Measurements from ENCODE around the gene KIF1B.

The KIF1B gene

GRCh38 chr1:10209905-10210810, at the start of gene KIF1B:
Gene KIF1B, plus strand, starts transcription at chr1:10210570. Its CDS starts 21,759 bp downstream, at chr1:10232329.
- peak; percentile 91 to 95 for DNase-seq (ENCODE audit: low read depth in 2 of 2)

GRCh38 chr1:10160907-10161490, 49.4 kb upstream of the KIF1B start:
- no peak for DNase-seq (ENCODE audit: low read depth in 2 of 2)

- no peak for DNase-seq (ENCODE audit: low read depth in 2 of 2)
These were observed 48.7 kb upstream of the KIF1B start for GRCh38 chr1:10161541-10162290.

- DNase-seq (ENCODE audit: low read depth in 2 of 2) = no peak
These were observed 41.4 kb upstream of the KIF1B start for GRCh38 chr1:10168912-10169514.

- no peak for DNase-seq (ENCODE audit: low read depth in 2 of 2)
These were observed 40.2 kb upstream of the KIF1B start for GRCh38 chr1:10170239-10170574.

- DNase-seq (ENCODE audit: low read depth in 2 of 2) = no peak
These were observed 39.1 kb upstream of the KIF1B start for GRCh38 chr1:10171105-10171767.

- DNase-seq (ENCODE audit: low read depth in 2 of 2) = no peak
These were observed 38.2 kb upstream of the KIF1B start for GRCh38 chr1:10171995-10172669.

- DNase-seq (ENCODE audit: low read depth in 2 of 2) = no peak
These were observed 36.8 kb upstream of the KIF1B start for GRCh38 chr1:10173582-10173981.

GRCh38 chr1:10177876-10178275, 32.5 kb upstream of the KIF1B start:
- no peak for DNase-seq (ENCODE audit: low read depth in 2 of 2)

GRCh38 chr1:10178597-10179405, 31.6 kb upstream of the KIF1B start:
- DNase-seq (ENCODE audit: low read depth in 2 of 2) = no peak

GRCh38 chr1:10179406-10180091, 30.8 kb upstream of the KIF1B start:
- no peak for DNase-seq (ENCODE audit: low read depth in 2 of 2)

- DNase-seq (ENCODE audit: low read depth in 2 of 2) = no peak
These were observed 29.2 kb upstream of the KIF1B start for GRCh38 chr1:10181154-10181553.

- no peak for DNase-seq (ENCODE audit: low read depth in 2 of 2)
These were observed 24.6 kb upstream of the KIF1B start for GRCh38 chr1:10185759-10186158.

- DNase-seq (ENCODE audit: low read depth in 2 of 2) = no peak
These were observed 23.9 kb upstream of the KIF1B start for GRCh38 chr1:10186331-10187025.

GRCh38 chr1:10187026-10187334, 23.4 kb upstream of the KIF1B start:
- no peak for DNase-seq (ENCODE audit: low read depth in 2 of 2)

GRCh38 chr1:10188133-10188650, 22.2 kb upstream of the KIF1B start:
- no peak for DNase-seq (ENCODE audit: low read depth in 2 of 2)

- DNase-seq (ENCODE audit: low read depth in 2 of 2) = no peak
These were observed 20.7 kb upstream of the KIF1B start for GRCh38 chr1:10189659-10190058.

- no peak for DNase-seq (ENCODE audit: low read depth in 2 of 2)
These were observed 18.1 kb upstream of the KIF1B start for GRCh38 chr1:10192263-10192662.

- no peak for DNase-seq (ENCODE audit: low read depth in 2 of 2)
These were observed 17.1 kb upstream of the KIF1B start for GRCh38 chr1:10193288-10193687.

All from activated CD8-positive, alpha-beta memory T cell treated with anti-CD3 and anti-CD28 coated beads for 4 hours (primary cell).